SW 1271 (cell line): ENCODE results near the gene UBE2J1.

Source experiments
- DNase-seq, 2 experiments: peaks; one replicate each; lab custom pipeline; 2025; lab: John Stamatoyannopoulos, UW

The UBE2J1 gene

GRCh38 chr6:89364586-89364985 is 12.1 kb upstream of the UBE2J1 start:
- DNase-seq: no peak

DNA sequence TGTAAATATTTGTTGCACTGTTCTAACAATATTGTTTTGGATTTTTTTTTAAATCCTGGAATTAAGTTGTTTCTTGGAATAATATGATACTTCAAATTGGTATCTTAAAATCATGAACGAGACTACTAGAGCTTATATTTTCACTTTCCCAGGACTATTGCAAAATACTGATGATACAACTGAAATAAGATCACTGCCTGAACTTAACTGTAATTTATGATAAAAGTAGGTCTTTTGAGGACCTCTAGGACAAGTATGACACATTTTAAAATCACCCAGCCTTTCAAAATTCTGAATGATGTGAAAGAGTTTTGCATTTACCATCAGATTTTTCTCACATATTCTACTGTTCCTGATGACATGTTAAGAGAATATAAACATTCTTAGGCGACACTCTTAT is 8.6 kb upstream of the UBE2J1 start:
- no peak for DNase-seq

DNA sequence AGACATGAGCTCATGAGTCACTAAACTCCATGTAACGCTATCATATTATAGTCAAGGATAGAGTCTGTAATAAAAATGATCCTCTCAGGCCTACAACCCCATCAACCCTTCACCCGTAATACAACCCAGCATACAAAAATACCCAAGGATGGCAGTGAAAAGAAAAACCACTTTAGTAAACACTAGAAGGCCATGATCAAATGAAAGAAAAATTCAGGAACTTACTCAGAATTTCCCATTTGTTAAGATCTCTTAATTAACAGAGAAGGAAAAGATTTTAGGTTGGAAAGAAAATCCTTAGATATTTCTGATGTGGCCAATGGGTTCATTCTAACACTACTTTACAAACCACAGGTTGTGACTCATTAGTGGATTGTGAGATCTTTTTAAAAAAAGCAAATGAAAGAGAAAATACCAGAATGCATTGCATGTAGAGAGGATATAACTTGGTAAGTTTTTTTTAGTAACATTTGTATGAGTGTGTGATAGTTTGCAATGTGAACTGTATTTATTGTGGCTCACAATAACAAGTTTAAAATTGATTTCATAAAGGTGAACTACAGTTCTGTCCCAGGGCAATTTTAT is 8.0 kb upstream of the UBE2J1 start:
- DNase-seq: no peak

GRCh38 chr6:89359561-89359960 is 7.0 kb upstream of the UBE2J1 start:
- no peak for DNase-seq

- no peak for DNase-seq
Observed at GRCh38 chr6:89357390-89357789, 4.9 kb upstream of the UBE2J1 start.

GRCh38 chr6:89356642-89357170 is 4.2 kb upstream of the UBE2J1 start:
- no peak for DNase-seq

GRCh38 chr6:89355511-89356194 is 3.1 kb upstream of the UBE2J1 start:
- no peak for DNase-seq

DNA sequence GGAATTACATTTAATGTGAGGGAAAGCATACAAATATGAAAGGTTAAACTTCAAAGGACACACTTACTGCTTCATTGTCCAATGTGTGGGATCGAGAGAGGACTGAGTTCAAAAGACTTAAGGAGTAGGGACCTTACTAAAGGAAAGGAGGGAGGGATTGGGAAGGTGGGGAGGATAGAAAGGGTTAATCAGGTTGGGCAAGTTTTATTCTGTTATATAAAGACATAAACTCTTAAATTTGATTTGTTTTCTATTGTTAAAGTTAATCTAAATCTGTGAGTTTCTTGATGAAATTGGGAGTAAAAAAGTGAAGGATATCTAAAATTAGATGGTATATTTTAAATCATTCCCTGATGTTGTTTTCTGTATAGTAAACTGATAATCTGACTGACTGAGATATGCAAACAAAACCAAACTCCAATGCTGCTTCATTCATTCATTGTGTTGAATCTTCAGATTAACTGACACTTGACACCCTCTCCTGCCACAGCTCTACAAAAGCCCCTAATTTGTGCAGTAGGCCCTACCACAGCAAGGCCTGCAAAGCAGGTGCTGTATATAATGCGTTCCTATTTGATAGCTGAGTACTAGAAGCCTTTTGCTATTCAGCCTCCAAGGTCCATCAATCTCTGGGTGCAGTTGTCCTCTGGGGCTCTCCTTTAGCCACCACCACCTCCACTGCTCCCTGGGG is 1.3 kb upstream of the UBE2J1 start:
- no peak for DNase-seq

GRCh38 chr6:89353118-89353556 is 615 bp upstream of the UBE2J1 start:
- DNase-seq: no peak

DNA sequence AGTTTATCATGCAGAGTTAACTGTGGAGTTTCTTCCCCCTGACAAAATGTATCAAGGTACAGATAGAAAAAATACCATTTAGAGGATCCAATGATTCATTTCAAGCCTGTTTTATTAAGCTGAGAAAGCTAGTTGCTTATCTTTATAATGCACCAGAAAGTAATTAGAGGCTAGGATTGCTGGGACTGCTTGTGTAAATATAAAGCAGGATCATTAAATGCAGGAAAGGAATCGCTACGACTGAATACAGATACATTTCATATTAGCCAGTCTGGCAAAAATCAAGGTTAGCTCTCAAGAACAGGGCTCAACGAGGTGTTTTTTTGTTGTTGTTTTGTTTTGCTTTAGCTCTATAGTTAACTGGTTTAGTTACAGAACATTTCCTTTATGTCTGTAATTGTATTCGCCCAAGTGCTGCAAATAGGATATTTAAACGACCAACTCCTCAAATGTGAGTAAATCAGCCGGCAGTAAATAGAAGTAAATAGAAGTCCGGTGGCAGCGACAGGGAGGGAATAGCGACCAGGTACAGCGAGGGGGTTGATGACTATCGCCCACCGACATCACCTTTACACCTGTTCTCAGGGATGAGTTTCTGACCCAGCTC is 748 bp downstream of the UBE2J1 start:
- DNase-seq: peak in 1 of 2 experiments; percentile 37

- peak in 1 of 2 experiments; percentile 21 for DNase-seq
Observed at GRCh38 chr6:89350281-89350966, 2.1 kb downstream of the UBE2J1 start.

- peak in 1 of 2 experiments; percentile 21 for DNase-seq
Observed at GRCh38 chr6:89348372-89348771, 4.2 kb downstream of the UBE2J1 start.

GRCh38 chr6:89347825-89348224 is 4.7 kb downstream of the UBE2J1 start:
- DNase-seq: peak in 1 of 2 experiments; percentile 13

- DNase-seq: no peak
Observed at GRCh38 chr6:89346433-89346832, 6.1 kb downstream of the UBE2J1 start.

GRCh38 chr6:89339565-89339964 is 13.0 kb downstream of the UBE2J1 start:
- peak in 1 of 2 experiments; percentile 11 for DNase-seq

GRCh38 chr6:89335164-89335563 is 17.4 kb downstream of the UBE2J1 start:
- no peak for DNase-seq

- DNase-seq: no peak
Observed at GRCh38 chr6:89330910-89331309, 21.6 kb downstream of the UBE2J1 start.

DNA sequence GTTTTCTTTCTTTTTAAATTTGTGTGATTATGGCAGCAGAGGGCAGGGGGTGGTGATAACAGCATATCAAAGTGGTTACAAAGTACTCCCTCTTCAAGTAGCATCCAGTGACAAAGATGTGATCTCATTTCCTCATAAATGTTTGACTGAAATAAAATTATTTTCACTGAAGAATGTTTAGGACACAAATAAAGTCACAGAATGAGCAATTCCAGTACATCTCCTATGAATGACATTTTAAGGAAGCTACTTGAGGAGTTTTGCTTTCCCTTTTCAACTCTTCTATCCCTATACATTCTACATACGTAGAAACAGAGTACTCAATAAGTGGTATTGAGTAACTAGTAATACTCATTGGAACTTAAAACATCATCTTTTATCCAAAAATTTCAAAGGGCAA is 23.5 kb downstream of the UBE2J1 start:
- DNase-seq: no peak

DNA sequence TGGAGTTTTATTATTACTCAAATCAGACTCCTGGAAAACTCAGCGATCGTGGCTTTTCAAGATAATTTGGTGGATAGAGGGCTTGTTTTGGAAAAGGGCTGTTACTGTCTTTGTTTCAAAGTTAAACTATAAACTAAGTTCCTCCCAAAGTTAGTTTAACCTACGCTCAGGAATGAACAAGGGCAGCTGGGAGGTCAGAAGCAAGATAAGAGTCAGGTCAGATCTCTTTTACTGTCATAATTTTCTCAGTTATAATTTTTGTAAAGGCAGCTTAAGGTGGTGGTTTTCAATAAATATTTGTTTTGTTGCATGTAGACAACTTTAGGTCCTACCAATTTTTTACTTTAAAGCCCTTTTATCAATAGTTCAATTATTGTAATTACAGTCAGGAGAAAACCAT is 28.2 kb downstream of the UBE2J1 start:
- no peak for DNase-seq

DNA sequence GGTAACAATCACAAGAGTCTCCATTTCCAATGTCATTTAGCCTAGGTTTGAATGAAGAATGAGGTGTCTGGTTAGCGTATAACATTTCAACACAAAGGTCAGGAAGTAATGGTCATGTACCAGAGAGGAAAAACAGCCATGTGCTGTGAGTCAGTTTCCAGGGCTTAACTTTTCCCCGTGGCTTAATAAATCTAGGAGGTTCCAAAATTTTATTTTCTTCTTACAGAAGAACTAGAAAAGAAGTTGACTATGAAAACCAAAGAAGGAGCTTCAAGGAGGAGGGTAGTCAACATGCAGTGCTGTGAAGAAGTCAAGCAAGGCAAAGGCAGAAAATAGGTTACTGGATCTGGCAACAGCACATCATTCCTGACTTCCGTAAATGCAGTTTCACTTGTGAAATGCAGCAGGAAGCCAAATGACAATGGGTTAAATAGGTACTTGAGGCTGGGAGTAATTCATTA is 29.0 kb downstream of the UBE2J1 start:
- no peak for DNase-seq

- no peak for DNase-seq
Observed at GRCh38 chr6:89321131-89321970, 31.2 kb downstream of the UBE2J1 start.
